GM21717 (cell line): ENCODE data around the gene FEZ2.

Experiments
- ATAC-seq: cut with Tn5 transposase; IDR thresholded peaks from one replicate; pipeline ENCODE4 v1.9.1; 2021; ENCODE audit warnings: mild to moderate bottlenecking, moderate library complexity; ENCODE audit not compliant: unreplicated experiment

The FEZ2 gene

GRCh38 chr2:36587556-36587955, 10.4 kb downstream of the FEZ2 start:
- no peak for ATAC-seq

GRCh38 chr2:36587101-36587500, 10.9 kb downstream of the FEZ2 start:
- ATAC-seq, result no peak

- no peak for ATAC-seq
Observed at GRCh38 chr2:36586672-36587071, 11.3 kb downstream of the FEZ2 start.

GRCh38 chr2:36584148-36584794, 13.7 kb downstream of the FEZ2 start:
- ATAC-seq, result no peak

- ATAC-seq, result no peak
Observed at GRCh38 chr2:36582951-36583350, 15.0 kb downstream of the FEZ2 start.

- ATAC-seq, result no peak
Observed at GRCh38 chr2:36582538-36582937, 15.4 kb downstream of the FEZ2 start.

GRCh38 chr2:36579297-36579664, 18.7 kb downstream of the FEZ2 start:
- ATAC-seq, result no peak

- peak; percentile 47 for ATAC-seq
Observed at GRCh38 chr2:36578343-36579296, 19.3 kb downstream of the FEZ2 start.

GRCh38 chr2:36577884-36578283, 20.1 kb downstream of the FEZ2 start:
- ATAC-seq, result no peak

GRCh38 chr2:36574560-36574959, 23.4 kb downstream of the FEZ2 start:
- ATAC-seq, result no peak

GRCh38 chr2:36573165-36573564, 24.8 kb downstream of the FEZ2 start:
- ATAC-seq, result no peak

GRCh38 chr2:36572719-36573059, 25.3 kb downstream of the FEZ2 start:
- ATAC-seq, result no peak

- ATAC-seq, result no peak
Observed at GRCh38 chr2:36572054-36572718, 25.8 kb downstream of the FEZ2 start.

- no peak for ATAC-seq
Observed at GRCh38 chr2:36570416-36570815, 27.6 kb downstream of the FEZ2 start.

GRCh38 chr2:36569267-36569856, 28.6 kb downstream of the FEZ2 start:
- no peak for ATAC-seq

GRCh38 chr2:36568516-36569246, 29.3 kb downstream of the FEZ2 start:
- no peak for ATAC-seq

- no peak for ATAC-seq
Observed at GRCh38 chr2:36567711-36568408, 30.1 kb downstream of the FEZ2 start.

- no peak for ATAC-seq
Observed at GRCh38 chr2:36566887-36567286, 31.1 kb downstream of the FEZ2 start.

GRCh38 chr2:36565712-36566111, 32.3 kb downstream of the FEZ2 start:
- ATAC-seq, result no peak

GRCh38 chr2:36564377-36564930, 33.5 kb downstream of the FEZ2 start:
- ATAC-seq, result no peak
